HG02938 (cell line): ENCODE measurements around the gene CYP4B1.

Source experiments
- ATAC-seq: cut with Tn5 transposase; IDR thresholded peaks from one replicate; pipeline ENCODE4 v1.9.1; 2021; ENCODE audit warnings: mild to moderate bottlenecking, moderate library complexity; ENCODE audit not compliant: unreplicated experiment

Gene CYP4B1

DNA sequence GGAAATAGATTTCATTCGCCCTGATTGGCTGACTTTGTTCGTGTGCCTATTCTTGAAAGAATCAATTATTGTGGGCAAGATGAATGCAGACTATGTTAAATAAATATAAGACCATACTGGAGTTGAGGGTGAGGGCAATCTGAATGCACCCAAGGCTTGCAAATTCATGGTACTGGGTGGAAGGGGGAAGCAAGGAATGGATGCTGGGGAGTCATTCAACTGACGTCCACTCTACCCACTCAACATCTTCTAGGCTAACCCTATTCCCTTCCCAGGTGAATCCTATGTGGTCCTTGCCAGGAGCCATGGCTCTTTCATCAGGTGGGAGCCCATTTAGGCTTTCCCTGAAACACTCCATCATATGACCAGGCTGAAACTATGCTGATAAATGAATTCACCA is 5.7 kb upstream of the CYP4B1 start:
- no peak for ATAC-seq

DNA sequence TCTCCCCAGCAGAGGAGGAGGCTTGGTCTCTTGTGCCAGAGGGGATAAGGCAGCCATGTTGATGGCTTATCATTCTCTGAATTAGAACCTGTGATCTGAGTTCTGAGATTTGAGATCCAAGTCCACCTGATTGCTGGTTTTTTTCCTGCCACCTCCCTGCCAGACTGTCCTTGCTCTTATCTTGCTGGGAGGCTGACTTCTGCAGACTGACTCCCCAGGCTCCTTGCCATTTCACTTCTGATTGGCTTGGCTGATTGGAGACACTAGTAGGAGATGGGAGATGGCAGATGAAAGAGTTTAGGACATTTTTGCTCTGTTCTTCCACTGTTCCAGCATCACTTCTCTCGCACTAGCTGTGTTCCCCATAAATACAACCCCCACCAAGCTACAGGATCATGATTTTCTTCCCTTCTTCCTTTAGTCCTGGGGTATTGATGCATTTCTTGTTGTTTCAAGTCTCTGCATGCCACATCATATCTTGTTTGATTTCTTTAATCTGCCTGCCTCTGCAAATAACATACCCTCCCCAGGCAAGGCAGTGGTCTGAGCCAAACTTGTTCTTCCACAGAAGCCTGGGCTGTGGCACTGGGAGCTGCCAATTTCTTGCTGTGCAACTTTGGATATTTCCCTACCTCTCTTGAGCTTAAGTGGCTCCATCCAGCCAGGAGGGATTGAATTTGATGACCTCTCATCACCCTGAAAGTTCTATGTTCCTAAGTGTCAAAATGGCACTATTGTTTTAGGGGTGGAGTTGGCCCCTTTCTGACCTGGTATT is 963 bp upstream of the CYP4B1 start:
- no peak for ATAC-seq

DNA sequence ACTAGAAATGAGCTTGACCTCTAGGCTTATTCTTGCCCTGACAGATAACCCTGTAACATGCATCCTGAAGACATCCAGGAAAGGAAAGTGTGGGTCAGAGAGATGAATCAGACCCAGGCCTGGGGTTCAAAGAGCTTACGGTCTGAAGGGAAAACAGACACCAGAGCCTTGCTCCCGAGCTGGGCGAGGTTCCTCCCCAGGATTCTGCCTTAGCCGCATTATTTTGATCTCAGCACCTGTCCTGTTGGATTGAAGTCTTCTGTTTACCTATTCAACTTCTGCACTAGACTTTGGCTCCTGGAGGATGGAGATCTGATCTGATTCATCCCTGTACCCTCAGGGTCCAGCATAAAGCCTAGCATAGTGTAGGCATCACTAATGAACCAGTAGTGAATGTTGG is 1.9 kb downstream of the CYP4B1 start:
- ATAC-seq = no peak

GRCh38 chr1:46801323-46802055 is 2.6 kb downstream of the CYP4B1 start:
- no peak for ATAC-seq

DNA sequence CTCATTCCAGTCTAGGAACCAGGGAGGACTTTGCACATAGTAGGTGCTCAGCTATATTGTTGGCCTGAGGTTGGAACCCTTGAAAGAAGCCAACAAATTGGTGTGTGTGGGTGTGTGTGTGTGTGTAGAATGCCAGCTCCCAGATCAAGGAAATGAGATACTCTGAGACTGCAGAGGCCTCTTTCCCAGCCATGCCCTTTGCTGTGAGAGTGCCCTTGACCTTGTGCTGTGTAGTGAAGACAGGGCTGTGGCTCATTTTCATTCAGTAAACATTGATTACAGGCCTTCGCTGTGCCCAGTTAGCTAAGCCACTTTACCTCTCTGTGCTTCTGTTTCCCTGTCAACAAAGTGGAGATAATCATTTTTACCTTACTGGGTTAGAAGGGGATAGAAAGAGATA is 3.2 kb downstream of the CYP4B1 start:
- ATAC-seq = no peak

DNA sequence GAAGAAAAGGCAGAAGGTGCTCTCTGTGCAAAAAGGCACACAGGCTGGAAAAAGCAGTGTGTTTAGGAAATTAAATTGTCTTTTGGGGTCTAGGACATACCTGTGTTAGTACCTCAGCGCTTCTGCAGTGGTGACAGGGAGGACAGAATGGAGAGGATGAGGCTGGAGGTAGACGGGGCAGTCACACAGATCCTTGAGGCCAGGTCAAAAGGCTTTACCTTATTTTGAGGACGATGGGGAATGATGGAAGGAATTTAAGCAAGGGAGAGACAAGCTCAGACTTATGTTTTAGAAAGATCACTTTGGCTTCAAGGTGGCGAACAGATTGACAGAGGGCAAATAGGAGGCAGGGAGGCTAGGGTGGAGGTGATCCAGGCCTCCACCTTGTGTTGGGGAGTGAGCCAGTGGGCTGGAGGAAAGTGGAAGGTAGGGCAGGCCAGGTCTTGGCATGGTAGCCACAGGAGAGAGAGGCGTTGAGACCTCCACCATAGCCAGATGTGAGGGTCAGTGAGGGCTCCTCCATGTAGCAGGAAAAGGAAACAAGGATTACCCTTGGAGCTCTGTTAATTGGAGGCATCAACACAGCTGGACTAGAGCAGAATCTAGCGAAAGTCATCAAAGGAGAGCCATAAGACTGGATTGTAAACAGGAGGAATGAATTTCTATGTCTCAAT is 4.2 kb downstream of the CYP4B1 start:
- ATAC-seq = no peak

DNA sequence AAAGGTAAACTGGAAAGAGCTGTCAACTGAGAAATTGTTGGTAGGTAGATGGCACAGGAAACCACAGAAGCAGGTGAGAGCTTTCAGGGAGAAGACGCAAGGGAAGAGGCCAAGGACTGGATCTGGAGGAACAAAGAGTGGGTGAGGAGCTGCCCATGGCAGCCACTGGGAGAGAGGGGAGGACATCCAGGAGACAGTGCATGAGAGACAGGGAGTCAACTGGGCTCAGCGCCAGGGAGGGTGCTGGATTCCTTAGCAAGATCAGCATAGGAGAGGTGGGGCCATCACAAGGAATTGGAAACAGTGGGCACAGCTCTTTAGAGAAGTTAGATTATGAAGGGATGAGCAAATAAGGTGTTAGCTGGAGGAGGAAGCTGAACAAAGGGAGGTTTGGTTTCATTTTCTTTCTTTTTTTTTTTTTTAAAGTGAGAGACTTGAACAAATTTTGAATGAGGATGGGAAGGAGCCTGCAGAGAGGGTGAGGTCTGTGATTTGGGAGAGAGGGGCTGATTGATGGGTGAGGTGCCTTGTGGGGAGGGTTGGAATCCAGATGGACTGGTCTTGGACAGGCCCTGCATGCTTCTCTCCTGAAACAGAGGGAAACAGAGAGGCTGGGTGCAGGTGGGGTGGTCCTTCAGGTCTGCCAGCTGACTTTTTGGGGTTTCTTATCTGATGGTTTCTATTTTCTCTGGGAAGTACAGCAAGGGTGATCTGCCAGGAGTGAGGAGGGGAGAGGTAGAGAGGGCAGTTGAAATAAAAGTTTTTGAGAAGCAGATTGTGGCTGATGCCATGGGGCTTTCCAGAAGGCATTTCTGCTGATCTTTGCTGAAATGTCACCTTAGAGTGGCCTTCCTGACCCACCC is 5.4 kb downstream of the CYP4B1 start:
- no peak for ATAC-seq

DNA sequence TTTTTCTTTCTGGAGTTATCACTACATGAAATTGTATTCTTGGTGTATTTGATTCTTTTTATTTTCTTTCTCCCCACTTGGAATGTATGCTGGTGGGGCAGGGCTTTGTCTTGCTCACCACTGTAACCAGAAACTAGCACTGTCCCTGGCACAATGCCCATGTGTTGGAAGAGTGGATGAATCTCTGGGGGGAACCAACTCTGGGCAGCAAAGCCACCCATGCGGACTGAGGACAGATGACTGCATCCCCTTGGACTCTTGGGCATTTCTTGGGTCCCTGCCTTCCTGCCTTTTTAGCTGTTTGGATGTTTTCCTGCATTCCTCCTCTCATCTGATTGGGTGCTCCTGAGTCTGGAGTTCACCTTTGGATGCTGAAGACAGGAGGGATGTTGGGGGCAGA is 6.1 kb downstream of the CYP4B1 start:
- no peak for ATAC-seq

GRCh38 chr1:46805755-46806154 is 6.9 kb downstream of the CYP4B1 start:
- no peak for ATAC-seq

DNA sequence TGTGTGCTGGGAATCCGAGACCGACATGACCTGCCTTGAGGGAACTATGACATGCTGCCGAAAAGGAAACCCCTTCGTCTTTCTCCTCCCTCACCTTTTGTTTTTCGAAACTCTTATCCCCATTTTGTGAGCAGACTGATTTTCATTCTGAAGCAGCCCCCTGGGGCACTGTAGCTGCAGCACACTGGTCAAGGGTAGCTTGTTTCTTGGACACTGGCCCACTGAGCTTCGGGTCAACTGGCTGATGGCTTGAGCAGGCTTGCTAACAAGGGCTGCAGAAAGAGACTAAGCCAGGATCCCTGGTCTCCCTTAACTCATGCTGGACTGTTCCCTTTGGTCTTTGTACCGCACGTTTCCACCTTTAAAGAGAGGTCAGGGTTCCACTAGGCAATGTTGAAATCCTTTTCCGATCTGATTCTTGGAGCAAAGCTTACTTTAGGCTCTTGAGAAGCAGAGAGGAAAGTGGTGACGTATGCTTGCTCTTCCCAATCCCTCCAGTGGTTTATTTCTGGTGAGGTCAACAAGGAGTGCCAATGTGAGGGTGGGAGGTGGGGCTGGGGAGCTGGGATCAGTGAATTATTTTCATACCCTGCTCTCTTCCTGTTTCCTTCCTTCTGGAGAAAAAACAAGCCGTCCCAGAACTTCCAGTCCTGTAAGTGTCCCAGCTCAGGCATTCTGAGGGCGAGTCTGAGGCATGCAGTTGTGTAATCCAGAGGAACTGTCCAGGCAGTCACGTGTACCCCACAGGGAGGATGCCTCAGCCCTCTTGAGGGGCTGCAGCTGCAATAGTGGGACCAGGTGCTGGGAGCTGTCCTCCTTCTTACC is 7.6 kb downstream of the CYP4B1 start:
- no peak for ATAC-seq

DNA sequence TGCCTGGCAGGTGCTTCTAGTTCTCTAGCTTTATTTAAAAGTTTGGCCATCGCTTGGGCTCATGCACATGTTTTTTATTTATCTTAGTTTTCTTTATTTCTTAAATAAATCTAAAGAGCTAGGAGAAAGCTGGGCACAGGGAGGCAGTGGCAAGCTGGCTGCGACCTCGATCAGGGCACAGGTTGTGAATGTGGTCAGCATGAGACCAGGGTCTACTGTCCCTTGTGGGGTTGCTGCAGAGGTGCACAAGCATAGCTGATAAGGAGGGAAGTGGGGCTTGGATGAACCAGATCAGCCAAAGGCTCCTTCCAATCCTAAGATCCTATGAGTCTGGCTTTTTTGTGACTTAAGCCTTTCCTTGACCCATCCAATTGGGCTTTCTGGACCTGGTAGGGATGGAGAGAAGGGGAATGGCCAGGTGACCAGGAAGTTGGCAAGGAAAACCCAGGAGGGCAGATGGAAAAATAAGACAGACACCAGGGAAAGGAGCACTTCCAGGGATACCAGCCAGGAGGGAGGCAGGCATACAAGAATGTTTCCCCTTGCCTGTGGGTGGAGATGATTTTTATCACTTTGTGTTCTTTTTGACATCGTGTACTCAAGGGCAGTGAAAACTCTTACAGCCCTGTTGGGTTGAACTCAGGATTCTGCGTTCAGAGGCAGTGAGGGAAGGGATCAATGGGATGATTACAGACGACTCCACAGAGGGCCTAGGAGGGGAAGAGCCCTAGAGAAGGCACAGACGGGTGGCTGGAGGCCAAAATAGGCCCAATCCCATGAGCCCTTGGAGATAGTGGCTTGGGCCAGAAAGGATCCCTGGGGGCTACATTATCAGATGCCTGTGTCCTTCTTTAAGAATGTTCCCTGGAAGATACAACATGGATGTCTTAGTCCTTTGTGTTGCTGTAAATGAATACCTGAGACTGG is 8.5 kb downstream of the CYP4B1 start:
- ATAC-seq = no peak

DNA sequence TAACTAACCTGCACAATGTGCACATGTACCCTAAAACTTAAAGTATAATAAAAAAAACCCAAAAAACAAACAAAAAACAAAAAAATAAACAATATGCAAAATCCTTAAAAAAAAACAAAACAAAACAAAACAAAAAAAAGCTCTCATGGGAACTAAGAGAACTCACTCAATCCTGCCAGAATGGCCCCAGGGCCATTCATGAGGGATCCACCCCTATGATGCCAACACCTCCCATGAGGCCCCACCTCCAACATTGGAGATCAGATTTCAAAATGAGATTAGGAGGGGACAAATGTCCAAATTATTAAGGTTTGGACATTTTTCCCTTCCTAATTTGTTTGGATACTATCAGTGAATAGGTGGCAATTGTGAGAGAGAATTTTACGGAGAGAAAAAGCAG is 10.2 kb downstream of the CYP4B1 start:
- no peak for ATAC-seq

- ATAC-seq = no peak
These were observed 11.1 kb downstream of the CYP4B1 start for GRCh38 chr1:46809904-46810303.

GRCh38 chr1:46810596-46810995 is 11.8 kb downstream of the CYP4B1 start:
- no peak for ATAC-seq

- ATAC-seq = no peak
These were observed 12.2 kb downstream of the CYP4B1 start for GRCh38 chr1:46811053-46811452.

DNA sequence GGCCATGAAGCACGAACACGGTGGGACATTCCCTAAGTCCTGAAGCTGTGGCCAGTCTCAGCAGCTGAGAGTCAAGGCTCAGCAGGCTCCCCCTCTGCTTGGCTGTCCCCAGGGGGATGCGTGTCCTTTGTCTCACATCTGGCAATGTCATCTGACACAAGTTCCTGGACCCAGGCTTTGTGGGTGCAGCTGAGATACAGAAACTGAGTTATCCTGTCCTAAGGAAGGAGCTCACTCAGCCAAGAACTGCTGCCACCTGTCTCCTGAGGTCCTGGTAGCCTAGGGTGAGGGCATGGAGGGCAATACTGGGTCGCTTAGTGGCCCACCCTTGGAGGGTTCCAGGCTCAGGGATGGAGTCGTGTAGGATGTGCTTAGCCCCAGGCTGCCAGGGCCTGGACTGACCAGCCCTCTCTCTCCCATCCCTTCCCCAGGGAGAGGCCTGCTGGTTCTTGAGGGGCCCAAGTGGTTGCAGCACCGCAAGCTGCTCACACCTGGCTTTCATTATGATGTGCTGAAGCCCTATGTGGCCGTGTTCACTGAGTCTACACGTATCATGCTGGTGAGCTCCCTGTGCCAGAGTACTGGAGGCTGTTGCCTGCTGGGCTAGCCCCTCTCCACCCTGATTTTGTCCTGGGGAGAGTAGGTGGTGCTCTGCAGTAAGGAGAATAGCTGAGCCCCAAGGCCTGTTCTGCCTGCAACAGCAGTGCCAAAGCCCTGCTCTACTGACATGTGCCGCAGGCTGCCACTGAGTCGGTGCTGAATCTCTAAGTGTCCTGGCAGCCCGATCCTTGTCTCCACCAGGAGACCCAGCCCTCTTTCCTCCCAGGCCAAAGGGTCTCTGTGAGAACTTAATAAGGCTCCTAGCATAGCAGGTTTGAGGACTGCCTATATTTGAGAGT is 13.5 kb downstream of the CYP4B1 start:
- no peak for ATAC-seq

DNA sequence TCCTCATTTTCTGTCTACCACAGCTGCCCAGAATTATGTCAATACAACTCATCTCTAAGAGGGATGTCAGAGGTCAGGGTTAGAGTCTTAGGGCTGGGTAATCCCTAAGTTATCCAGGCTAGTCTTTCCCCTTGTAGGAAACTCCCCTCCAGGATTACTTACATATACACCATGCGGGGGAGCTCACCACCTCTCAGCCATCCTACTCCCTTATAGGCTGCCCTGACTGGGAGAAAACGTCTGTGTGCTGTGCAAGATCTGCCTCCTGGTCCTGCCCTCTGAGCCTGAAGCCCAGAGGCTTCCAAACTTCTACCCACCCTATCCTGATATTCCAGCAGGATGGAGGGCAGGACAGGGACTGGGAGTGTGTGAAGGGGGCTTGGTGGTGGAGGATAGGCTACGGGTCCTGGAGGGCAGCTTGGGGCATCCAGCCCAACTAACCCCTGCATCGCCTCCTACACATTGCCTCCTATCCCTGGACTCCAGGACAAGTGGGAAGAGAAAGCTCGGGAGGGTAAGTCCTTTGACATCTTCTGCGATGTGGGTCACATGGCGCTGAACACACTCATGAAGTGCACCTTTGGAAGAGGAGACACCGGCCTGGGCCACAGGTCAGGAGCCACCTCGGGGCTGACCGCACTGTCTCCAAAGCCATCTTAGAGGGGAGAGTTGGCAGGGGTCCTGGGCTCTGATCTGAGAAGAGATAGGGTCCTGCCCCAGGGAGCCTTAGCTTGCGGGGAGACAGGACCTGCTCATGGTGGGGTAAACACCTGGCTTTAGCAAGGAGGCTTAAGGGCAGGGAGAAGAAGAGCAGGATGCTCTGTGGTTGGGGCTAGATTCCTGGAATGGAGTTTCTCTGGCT is 14.4 kb downstream of the CYP4B1 start:
- ATAC-seq = no peak
